Measurements from ENCODE around the gene SLC12A1.

Gene SLC12A1

GRCh38 chr15:48331796-48332641 lies 125.9 kb downstream of the SLC12A1 start:
- Histone ChIP-seq H3K27me3 (ENCODE audit: insufficient read depth, low read length) (no peaks in the 10 kb centered on the region), H3K79me2 (ENCODE audit: control insufficient read depth, insufficient read depth, low read length, poor library complexity) (peaks cover 7% of the 10 kb centered on the region), H2AFZ (ENCODE audit: insufficient read depth, low read length, poor library complexity) (peak overlapping the region; percentile 100), H2BK12ac (ENCODE audit: low read length) (no peak overlapping the region), H3K23ac (ENCODE audit: low read length) (no peak overlapping the region), H3K27ac (ENCODE audit: low read depth, low read length) (peak overlapping the region; percentile 96), H3K36me3 (ENCODE audit: control insufficient read depth in 1 of 2, insufficient read depth in 2 of 2, low read length in 2 of 2) (peaks cover 0 to 11% of the 10 kb centered on the region in 2 experiments), H2BK5ac (ENCODE audit: low read depth, low read length, poor library complexity) (peak overlapping the region; percentile 88), H3K9ac (ENCODE audit: low read length) (peak overlapping the region; percentile 93), H3K9me3 (ENCODE audit: insufficient read depth, low read depth, low read length) (no peaks in the 10 kb centered on the region), H3K4me2 (ENCODE audit: low read length) (peak overlapping the region; percentile 98), H4K12ac (ENCODE audit: low read depth, low read length) (no peak overlapping the region), H3K14ac (ENCODE audit: low read length) (no peak overlapping the region), H3K18ac (ENCODE audit: low read length) (peak overlapping the region; percentile 86), H3K4ac (ENCODE audit: low read depth, low read length) (peak overlapping the region; percentile 70), H4K8ac (ENCODE audit: low read depth, low read length) (peak overlapping the region; percentile 99), H2AK5ac (ENCODE audit: low read length) (no peak overlapping the region), H3K4me1 (ENCODE audit: control insufficient read depth in 1 of 2, insufficient read depth in 2 of 2, low read length in 2 of 2) (peaks cover 0 to 2% of the 10 kb centered on the region in 2 experiments), H4K91ac (ENCODE audit: low read depth, low read length) (peak overlapping the region; percentile 98), H3K79me1 (ENCODE audit: low read length) (peaks cover 13% of the 10 kb centered on the region), H3K4me3 (ENCODE audit: low read depth, low read length) (peak overlapping the region; percentile 92), H2BK120ac (ENCODE audit: insufficient read depth, low read length, poor library complexity) (peak overlapping the region; percentile 78)
- WGBS (ENCODE audit: extremely low coverage, insufficient coverage, insufficient read length), result no CpG with 5 or more reads among the region's 64 CpGs
- peak in 1 of 2 donors; percentile 68 for DNase-seq

GRCh38 chr15:48332642-48333034 lies 126.5 kb downstream of the SLC12A1 start:
- Histone ChIP-seq H3K23ac (ENCODE audit: low read length) (no peak overlapping the region), H3K18ac (ENCODE audit: low read length) (no peak overlapping the region), H4K91ac (ENCODE audit: low read depth, low read length) (no peak overlapping the region), H3K4me2 (ENCODE audit: low read length) (peak overlapping the region; percentile 98), H3K9ac (ENCODE audit: low read length) (peak overlapping the region; percentile 57), H3K36me3 (ENCODE audit: control insufficient read depth in 1 of 2, insufficient read depth in 2 of 2, low read length in 2 of 2) (peaks cover 0 to 11% of the 10 kb centered on the region in 2 experiments), H2AK5ac (ENCODE audit: low read length) (no peak overlapping the region), H3K4me3 (ENCODE audit: low read depth, low read length) (peak overlapping the region; percentile 92), H4K12ac (ENCODE audit: low read depth, low read length) (no peak overlapping the region), H3K4me1 (ENCODE audit: control insufficient read depth in 1 of 2, insufficient read depth in 2 of 2, low read length in 2 of 2) (peaks cover 0 to 2% of the 10 kb centered on the region in 2 experiments), H3K27ac (ENCODE audit: low read depth, low read length) (no peak overlapping the region), H2BK120ac (ENCODE audit: insufficient read depth, low read length, poor library complexity) (no peak overlapping the region), H3K27me3 (ENCODE audit: insufficient read depth, low read length) (no peaks in the 10 kb centered on the region), H3K14ac (ENCODE audit: low read length) (no peak overlapping the region), H3K4ac (ENCODE audit: low read depth, low read length) (no peak overlapping the region), H2BK12ac (ENCODE audit: low read length) (no peak overlapping the region), H3K79me1 (ENCODE audit: low read length) (peaks cover 13% of the 10 kb centered on the region), H3K79me2 (ENCODE audit: control insufficient read depth, insufficient read depth, low read length, poor library complexity) (peaks cover 7% of the 10 kb centered on the region), H3K9me3 (ENCODE audit: insufficient read depth, low read depth, low read length) (no peaks in the 10 kb centered on the region), H4K8ac (ENCODE audit: low read depth, low read length) (no peak overlapping the region), H2BK5ac (ENCODE audit: low read depth, low read length, poor library complexity) (no peak overlapping the region), H2AFZ (ENCODE audit: insufficient read depth, low read length, poor library complexity) (no peak overlapping the region)
- DNase-seq, result no peak
- no CpG with 5 or more reads among the region's 9 CpGs for WGBS (ENCODE audit: extremely low coverage, insufficient coverage, insufficient read length)

- Histone ChIP-seq H3K79me2 (ENCODE audit: control insufficient read depth, insufficient read depth, low read length, poor library complexity) (peaks cover 7% of the 10 kb centered on the region), H3K4ac (ENCODE audit: low read depth, low read length) (no peak overlapping the region), H2BK12ac (ENCODE audit: low read length) (no peak overlapping the region), H3K79me1 (ENCODE audit: low read length) (peaks cover 13% of the 10 kb centered on the region), H3K27me3 (ENCODE audit: insufficient read depth, low read length) (no peaks in the 10 kb centered on the region), H2BK5ac (ENCODE audit: low read depth, low read length, poor library complexity) (no peak overlapping the region), H4K91ac (ENCODE audit: low read depth, low read length) (no peak overlapping the region), H3K4me3 (ENCODE audit: low read depth, low read length) (no peak overlapping the region), H3K9ac (ENCODE audit: low read length) (no peak overlapping the region), H3K4me2 (ENCODE audit: low read length) (no peak overlapping the region), H3K36me3 (ENCODE audit: control insufficient read depth in 1 of 2, insufficient read depth in 2 of 2, low read length in 2 of 2) (peaks cover 0 to 11% of the 10 kb centered on the region in 2 experiments), H4K8ac (ENCODE audit: low read depth, low read length) (no peak overlapping the region), H3K23ac (ENCODE audit: low read length) (no peak overlapping the region), H2AFZ (ENCODE audit: insufficient read depth, low read length, poor library complexity) (no peak overlapping the region), H3K18ac (ENCODE audit: low read length) (no peak overlapping the region), H2AK5ac (ENCODE audit: low read length) (no peak overlapping the region), H3K14ac (ENCODE audit: low read length) (no peak overlapping the region), H2BK120ac (ENCODE audit: insufficient read depth, low read length, poor library complexity) (no peak overlapping the region), H3K9me3 (ENCODE audit: insufficient read depth, low read depth, low read length) (no peaks in the 10 kb centered on the region), H3K27ac (ENCODE audit: low read depth, low read length) (no peak overlapping the region), H3K4me1 (ENCODE audit: control insufficient read depth in 1 of 2, insufficient read depth in 2 of 2, low read length in 2 of 2) (peaks cover 0 to 2% of the 10 kb centered on the region in 2 experiments), H4K12ac (ENCODE audit: low read depth, low read length) (no peak overlapping the region)
- no peak for DNase-seq
- WGBS (ENCODE audit: extremely low coverage, insufficient coverage, insufficient read length), result no CpG with 5 or more reads among the region's 4 CpGs
Measured at GRCh38 chr15:48333540-48333939, 127.4 kb downstream of the SLC12A1 start.

DNA sequence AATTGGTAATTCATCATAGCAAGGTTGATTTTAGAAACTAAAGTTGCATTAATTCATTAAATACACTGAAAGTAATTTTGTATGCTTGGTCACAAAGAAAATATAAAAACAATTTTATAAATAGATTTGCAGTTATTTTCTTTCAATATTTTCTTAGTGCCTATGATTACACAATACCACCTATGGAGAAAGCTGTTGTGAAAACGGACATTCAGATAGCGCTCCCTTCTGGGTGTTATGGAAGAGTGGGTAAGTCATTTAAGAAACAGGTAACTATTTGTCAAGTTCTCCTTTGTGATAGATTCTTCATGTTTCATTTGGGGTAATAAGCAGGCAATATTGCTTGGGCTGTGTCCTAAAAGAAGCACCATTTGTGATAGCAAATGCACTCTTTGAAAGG lies 128.2 kb downstream of the SLC12A1 start:
- H2AK5ac ChIP-seq (ENCODE audit: low read length), result no peak overlapping the region
- no peak overlapping the region for H3K23ac ChIP-seq (ENCODE audit: low read length)
- WGBS (ENCODE audit: extremely low coverage, insufficient coverage, insufficient read length), result no CpG with 5 or more reads among the region's 2 CpGs
- H3K4me1 ChIP-seq (ENCODE audit: control insufficient read depth in 1 of 2, insufficient read depth in 2 of 2, low read length in 2 of 2), result peaks cover 0 to 2% of the 10 kb centered on the region in 2 experiments
- DNase-seq, result no peak
- no peak overlapping the region for H2BK5ac ChIP-seq (ENCODE audit: low read depth, low read length, poor library complexity)
- no peak overlapping the region for H3K18ac ChIP-seq (ENCODE audit: low read length)
- H4K8ac ChIP-seq (ENCODE audit: low read depth, low read length), result no peak overlapping the region
- no peak overlapping the region for H4K12ac ChIP-seq (ENCODE audit: low read depth, low read length)
- no peak overlapping the region for H4K91ac ChIP-seq (ENCODE audit: low read depth, low read length)
- no peak overlapping the region for H2BK12ac ChIP-seq (ENCODE audit: low read length)
- no peak overlapping the region for H3K4me2 ChIP-seq (ENCODE audit: low read length)
- H3K36me3 ChIP-seq (ENCODE audit: control insufficient read depth in 1 of 2, insufficient read depth in 2 of 2, low read length in 2 of 2), result peaks cover 1 to 11% of the 10 kb centered on the region in 2 experiments
- H3K4me3 ChIP-seq (ENCODE audit: low read depth, low read length), result no peak overlapping the region
- peaks cover 7% of the 10 kb centered on the region for H3K79me2 ChIP-seq (ENCODE audit: control insufficient read depth, insufficient read depth, low read length, poor library complexity)
- H2AFZ ChIP-seq (ENCODE audit: insufficient read depth, low read length, poor library complexity), result no peak overlapping the region
- no peak overlapping the region for H3K9ac ChIP-seq (ENCODE audit: low read length)
- H3K79me1 ChIP-seq (ENCODE audit: low read length), result peaks cover 13% of the 10 kb centered on the region
- H2BK120ac ChIP-seq (ENCODE audit: insufficient read depth, low read length, poor library complexity), result no peak overlapping the region
- no peaks in the 10 kb centered on the region for H3K9me3 ChIP-seq (ENCODE audit: insufficient read depth, low read depth, low read length)
- H3K27me3 ChIP-seq (ENCODE audit: insufficient read depth, low read length), result no peaks in the 10 kb centered on the region
- no peak overlapping the region for H3K14ac ChIP-seq (ENCODE audit: low read length)
- no peak overlapping the region for H3K4ac ChIP-seq (ENCODE audit: low read depth, low read length)
- H3K27ac ChIP-seq (ENCODE audit: low read depth, low read length), result no peak overlapping the region

Measured in trophoblast cell (in vitro differentiated cells and primary cell).